ENCODE data around the gene OR5K2.

Gene OR5K2

DNA sequence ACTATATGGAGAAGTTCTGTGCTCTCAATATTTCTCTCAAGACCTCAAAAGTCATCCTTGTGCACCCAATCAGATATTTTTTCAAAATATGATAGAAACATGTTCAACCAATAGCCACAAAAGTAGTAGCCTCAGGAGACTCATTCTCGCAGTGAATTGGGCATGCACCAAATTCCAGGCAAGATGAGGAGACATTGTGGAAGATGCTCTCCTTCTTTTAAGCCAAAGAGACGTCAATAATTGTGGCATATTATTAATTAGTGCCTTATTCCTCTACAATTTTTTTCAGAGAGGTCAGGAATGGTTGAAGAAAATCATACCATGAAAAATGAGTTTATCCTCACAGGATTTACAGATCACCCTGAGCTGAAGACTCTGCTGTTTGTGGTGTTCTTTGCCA is at the start of gene OR5K2:
Gene OR5K2 (plus strand): TSS at position 301 of the 400 bp plus-strand sequence. CDS start 0 bp downstream, at position 301.
- no peak for DNase-seq

- peak; percentile 2 for DNase-seq
Observed at GRCh38 chr3:98449606-98450193, 47.8 kb upstream of the OR5K2 start.

DNA sequence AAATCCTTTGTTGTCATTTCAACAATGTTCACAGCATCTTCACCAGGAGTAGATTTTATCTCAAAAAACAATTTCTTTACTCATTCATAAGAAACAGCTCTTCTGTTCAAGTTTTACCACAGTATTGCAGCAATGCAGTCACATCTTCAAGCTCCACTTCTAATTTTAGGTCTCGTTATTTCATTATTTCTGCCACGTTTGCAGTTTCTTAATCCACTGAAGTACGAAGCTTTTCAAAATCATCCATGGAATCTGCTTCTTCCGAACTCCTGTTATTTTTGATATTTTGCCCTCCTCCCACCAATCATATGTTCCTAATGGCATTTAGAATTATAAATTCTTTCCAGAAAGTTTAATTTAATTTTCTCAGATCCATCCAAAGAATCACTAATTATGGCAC is 47.1 kb upstream of the OR5K2 start:
- no peak for DNase-seq

DNA sequence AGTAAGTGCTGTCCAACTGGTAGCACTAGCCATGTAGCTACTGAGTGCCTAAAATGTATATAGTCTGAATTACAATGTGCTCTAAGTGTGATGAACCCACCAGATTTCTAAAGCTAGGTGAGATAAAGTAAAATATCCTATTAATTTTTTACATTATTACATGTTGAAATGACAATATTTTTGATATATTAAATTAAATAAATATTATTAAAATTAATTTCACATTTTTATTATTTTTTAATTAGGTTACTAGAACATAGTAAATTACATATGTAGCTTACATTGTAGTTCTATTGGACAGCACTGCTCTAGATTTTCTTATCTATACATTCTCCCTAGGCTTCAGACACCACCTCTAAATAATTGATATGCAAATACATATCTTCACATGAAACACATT is 43.7 kb upstream of the OR5K2 start:
- no peak for DNase-seq

- peak; percentile 2 for DNase-seq
Observed at GRCh38 chr3:98454929-98455328, 42.6 kb upstream of the OR5K2 start.

GRCh38 chr3:98457543-98457942 is 39.9 kb upstream of the OR5K2 start:
- no peak for DNase-seq

DNA sequence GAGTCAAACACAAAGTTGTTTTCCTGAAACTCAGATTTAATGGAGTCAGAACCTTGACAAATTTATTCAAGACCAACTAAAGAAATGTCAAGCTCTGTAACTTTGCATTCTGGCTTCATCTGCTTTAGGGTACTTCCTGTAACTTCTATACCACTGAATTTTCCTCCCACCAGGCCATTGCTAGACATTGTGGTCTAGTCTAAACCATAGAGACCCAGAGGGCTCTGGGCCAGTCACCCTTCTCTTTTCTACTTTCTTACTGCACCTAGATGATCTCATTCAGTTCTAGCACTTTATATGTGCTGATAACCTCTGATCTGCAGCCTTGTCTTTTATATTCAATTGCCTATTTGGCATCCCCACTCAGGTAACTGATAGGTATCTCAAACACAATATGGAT is 37.3 kb upstream of the OR5K2 start:
- no peak for DNase-seq

DNA sequence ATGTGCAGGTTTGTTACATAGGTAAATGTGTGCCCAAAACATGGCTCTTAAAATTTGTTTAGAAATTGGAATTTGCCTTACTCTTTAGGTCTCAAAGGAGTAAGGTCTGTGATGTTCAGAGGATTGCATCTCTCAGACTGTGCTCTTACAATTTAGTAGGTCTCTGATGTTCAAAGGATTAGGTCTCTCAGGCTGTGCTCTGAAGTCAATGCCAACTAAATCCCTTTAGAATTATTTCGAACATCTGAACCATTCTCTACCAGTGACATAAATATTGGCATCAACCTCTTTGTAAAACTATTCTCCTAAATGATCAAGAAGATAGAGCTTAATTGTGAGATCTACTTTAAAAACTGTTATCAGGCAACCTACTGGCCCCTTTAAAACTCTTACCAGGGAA is 34.6 kb upstream of the OR5K2 start, which contains the start of gene OR5K1:
Gene OR5K1 (plus strand): TSS at position 301 of the 400 bp plus-strand sequence. CDS start 6,376 bp downstream, outside the sequence.
- DNase-seq: no peak

DNA sequence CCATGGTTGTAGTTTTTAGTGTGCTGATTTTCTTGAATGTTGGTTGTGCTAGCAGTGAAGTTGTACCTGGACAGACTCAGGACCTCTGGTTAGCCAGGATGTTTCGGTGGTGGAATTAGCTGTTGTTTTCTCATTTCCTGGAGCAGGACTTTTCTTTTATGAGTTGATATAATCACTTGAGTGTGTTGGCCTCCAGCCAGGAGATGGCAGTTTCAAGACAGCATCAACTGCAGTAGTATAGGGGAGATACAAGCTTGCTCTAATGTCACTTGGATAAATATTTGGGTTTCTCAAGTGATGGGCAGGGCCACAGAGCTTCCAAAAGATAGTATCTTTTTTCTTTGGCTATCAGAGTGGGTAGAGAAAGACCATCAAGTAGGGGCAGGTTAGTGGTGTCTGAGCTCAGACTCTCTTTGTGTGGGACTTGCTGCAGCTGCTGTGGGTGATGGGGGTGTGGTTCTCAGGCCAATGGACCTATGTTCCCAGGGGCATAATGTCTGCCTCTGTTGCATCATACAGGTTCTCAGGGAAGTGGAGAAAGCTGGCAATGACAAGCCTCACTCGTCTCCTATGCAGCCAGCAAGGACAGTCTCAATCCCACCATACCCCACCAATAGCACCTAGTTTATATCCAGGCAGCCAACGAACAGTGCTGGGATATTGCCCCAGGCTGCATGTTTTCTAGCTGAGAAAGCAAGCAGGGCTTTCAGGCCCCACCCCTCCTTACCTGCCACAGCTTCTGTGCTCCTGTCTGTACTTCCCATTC is 14.6 kb upstream of the OR5K2 start:
- no peak for DNase-seq

DNA sequence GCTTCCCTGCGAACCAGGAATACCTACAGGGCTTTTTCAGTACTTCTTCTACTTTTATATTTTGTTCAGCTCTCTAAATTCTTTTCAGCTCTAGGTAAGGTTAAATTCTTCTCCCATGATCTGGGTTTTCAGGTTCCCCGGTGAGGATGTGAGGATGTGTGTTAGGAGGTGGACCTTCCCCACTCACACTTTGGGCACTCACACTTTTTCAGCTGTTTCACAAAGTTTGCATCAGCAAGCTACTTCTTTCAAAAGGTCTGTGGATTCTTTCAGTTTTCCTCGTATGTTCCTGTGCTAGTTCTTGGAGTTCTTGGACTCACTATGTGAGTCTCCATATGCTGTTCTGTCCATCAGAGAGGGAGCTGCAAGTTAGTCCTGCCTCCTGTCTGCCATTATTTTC is 13.9 kb upstream of the OR5K2 start:
- DNase-seq: no peak

DNA sequence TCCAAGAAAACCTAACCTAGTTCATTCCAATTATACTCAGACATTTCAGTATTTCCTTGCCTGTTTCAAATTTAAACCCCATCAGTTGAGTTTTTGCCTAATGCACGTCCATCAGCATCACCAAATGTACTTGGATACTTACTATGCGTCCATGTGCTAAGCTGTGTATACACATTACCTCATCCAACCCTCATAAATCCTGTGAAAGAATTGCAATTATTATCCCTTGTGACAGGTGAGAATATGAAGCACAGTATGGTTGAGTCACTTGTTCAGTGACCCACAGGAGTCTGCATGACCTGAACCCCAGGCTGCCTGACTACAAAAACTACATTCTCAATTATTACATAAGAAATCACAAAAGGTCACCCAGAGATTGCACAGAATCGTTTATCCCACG is 2.5 kb downstream of the OR5K2 start:
- no peak for DNase-seq

DNA sequence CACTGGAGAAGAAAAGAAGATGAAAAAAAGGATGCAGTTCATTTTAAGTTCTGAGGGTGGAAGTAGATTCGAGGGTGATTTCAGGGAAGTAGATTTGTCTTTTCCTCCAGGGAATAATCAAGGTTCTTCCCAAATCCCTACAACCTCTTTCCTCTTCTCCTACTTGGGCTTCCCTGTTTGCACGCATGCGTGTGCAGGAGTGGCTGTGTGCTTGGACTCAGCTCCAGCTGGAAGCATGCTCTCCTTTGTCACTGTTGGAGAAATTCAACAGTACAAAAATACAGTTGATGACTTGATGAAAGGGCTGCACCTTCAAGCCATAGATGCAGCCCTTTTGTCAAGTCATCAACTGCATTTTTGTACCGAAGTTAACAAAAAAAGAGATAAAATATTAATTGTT is 3.8 kb downstream of the OR5K2 start:
- DNase-seq: no peak

DNA sequence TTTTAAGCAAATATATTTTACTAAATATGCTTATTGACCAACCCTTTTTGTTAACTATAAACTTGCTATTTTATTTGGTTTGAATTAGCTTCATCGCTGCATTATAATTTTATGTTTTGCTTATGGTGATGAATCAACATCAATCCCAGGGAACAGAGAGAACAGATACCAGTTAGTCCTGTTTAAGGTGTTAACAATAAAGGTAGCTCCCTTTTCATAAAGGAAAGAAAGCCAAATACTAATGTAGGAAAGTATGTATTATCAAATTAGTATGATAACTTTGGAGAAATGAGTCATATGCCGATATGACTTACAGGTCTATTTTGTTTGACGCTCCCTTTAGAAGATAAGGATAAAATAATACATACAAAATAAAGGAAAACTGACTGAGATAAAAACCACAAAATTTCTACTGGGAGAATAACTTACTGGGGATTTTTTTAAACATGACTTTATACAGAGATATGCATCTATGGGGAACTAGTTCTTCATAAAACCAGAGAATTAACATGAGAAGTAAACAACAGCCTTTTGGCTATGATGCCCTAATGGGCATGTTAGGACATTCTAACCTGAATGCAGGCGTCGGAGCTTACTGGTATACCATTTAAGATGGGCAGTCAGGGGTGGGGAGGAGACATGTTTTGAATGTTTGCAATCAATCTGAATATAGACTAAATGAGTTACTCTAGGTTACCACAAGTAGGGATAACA is 4.5 kb downstream of the OR5K2 start:
- no peak for DNase-seq

DNA sequence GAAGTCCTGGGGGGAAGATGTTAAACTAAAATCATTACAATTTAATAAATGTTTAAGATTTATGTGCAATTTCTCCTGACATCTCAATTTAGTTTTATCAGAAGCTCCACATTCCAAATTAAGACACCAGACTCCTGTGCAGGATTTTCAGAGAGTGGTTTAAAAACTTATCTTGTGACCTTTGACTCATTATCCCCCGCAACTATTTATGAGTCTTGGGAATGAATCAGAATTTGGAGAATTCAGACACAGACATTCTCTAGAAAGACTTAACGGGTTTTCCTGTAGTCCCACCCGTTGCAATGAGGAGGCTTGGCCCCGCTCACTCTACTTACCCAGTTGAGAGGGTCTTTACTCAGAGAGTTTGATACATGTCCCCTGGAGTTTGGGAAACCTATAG is 7.1 kb downstream of the OR5K2 start:
- no peak for DNase-seq

DNA sequence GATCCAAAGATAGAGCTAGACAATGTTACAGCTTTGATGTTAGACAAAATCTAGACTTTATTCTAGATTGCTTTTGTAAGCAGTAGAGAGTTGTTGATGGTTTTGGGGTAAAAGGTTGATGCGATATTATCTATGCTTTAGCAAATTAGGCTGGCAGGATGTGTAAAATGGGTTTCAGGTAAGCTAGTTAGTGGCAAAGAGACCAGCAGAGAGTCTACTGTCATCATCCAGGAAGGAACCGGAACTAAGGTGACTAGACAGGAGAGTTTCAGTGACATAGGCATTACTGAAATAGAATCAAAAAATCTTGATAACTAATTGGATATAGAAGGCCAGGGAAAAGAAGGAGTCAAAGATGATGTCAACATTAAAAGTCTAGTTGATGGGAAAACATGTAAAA is 11.1 kb downstream of the OR5K2 start:
- DNase-seq: no peak

GRCh38 chr3:98512576-98512975 is 15.1 kb downstream of the OR5K2 start:
- no peak for DNase-seq

GRCh38 chr3:98513091-98513511 is 15.6 kb downstream of the OR5K2 start:
- DNase-seq: no peak

DNA sequence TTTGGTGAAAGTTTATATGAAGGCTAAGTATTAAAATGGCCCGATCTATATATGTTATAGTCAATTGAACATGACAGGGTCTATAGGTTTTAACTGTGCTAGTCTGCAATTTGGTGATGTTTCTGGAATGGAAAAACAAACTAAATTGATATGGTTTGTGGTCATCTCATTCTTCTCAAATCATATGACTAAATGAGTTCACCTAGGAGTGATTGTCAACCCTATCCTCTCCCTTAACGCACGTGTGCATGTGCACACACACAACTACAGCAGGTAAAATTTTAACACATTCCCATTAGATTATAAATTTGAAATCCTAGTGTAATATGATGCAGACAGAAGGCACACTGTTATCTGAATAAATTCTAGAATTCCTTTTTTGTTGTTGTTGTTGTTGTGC is 16.3 kb downstream of the OR5K2 start:
- DNase-seq: no peak

DNA sequence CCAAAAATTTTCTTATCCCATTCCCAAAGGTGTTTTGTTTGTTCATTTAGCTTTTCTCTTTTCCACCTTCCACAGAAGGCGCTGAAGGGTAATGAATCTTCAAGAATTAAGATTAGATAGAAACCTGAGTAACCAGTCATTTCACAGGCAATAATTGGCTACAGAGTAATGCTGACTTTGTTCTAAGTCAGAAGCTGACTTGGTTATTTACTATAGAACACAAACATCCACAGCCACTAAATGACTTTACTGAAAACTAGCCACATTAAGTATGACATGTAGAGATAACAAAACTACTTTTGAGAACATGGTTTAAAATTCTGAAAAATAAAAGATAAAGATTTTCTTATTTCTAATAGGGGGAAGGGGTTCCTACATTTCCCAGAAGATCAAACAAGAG is 17.5 kb downstream of the OR5K2 start:
- no peak for DNase-seq

GRCh38 chr3:98518816-98519215 is 21.3 kb downstream of the OR5K2 start:
- no peak for DNase-seq

DNA sequence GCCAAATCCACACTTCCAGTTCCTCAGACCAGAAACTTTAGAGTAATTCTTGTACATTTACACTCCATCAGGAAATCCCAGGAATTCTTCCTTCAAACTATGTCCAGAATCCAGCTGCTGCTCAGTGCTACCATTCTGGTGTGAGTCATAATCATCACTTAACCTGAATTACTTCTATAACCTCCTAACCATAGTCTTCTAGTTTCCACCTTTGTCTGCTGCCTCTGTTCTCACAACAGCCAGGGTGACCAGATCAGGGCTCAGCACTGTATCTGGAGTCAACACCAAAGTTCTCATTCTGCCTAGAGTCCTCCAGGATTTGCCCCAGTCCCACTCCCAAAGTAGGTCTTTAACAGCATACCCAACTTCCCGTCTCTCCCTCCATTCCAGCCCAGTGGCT is 21.9 kb downstream of the OR5K2 start:
- DNase-seq: no peak

DNA sequence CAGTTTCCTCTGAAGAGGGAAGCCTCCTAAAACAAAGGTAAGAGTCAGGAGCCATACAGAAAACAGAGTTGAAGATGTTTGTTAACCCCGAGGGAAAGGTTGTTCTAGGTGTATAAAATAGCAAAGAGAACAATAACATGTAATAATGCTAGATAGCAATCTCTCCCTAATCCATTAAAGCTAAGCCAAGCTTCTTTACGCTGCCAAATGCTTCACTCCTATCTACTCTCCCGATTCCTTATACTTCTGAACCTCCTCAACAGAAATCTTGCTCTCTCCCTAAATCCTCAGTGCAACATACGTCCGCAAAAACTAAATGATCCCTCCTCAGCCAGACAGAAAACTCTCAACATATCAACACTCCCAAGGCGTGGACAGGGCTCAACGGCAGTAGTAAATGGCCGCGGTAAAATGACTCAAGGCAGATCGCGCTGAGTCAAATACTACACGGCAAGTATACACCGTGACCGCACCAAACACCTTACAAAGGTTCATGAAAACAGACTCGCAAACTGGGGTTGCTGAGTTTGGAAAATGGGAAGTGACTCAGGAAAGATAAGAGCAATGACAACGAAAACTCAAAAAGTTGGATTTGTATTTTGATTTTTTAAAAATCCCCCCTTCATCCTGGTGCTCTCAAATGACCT is 24.5 kb downstream of the OR5K2 start:
- DNase-seq: peak; percentile 63

DNA sequence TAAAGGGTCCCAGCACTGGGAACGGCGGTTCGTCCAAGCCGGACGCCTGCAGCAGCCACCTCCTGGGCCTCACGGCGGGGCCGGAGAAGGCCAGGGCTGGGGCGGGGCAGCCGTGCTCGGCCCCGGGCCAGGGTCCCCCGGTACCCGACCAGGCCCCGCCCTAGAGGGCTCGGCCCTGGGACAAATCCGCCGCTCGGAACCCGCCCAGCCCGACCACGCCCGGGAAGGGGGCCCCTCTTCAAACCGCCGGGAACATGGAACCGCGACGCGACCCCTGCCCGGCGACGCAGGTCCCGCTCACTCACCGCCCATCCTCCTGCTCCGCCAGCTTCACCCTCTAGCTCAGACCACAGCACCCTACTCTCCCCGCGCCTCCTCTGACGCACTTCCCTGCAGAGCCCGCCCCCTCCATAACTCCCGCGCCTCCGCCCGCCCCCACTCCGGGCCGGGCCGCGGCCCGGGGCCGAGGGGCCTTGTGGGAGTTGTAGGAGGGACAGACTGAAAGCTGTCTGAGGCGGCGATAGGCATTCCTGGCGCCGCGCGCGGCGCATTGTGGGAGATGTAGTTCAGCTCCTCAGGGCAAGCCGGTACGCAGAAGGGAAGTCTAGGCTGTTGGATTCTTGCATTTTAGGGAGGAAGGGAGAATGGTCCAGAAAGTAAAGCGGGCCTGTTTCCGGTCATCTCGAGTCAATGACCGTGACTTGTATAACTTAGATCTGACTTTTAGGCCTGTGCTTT is 25.2 kb downstream of the OR5K2 start, which contains the start of gene CLDND1:
Gene CLDND1 (minus strand): TSS at position 359 of the 738 bp plus-strand sequence. CDS start 1,478 bp downstream, outside the sequence.
- peak; percentile 95 for DNase-seq

All from CD4-positive, alpha-beta T cell treated with Interleukin-6 for 4 hours (primary cell).